GM12878 (cell line): ENCODE data around the gene ABCD2. TPM values are rescaled to one million over a fixed set of nuclear protein-coding genes. Genes with fewer than 3 reads are reported as not detected.

Experiments used
- ATAC-seq: fragments of 200-7000 bp; cut with Tn5 transposase; 3 replicates; pipeline ENCODE4 v1.9.1; 2020; ENCODE audit warnings: mild to moderate bottlenecking, moderate library complexity
- BruUV-seq: library from RNA; stranded (reverse); fragments of 400-500 nt; replicated peaks from 2 replicates; lab custom pipeline; 2021; lab: Mats Ljungman, UMichigan
- CTCF ChIA-PET: fragments of 300-600 bp; sonication (Branson Sonifier 250); formaldehyde crosslinking; extraction: SDS; loops from one replicate; lab custom pipeline; 2021; ENCODE audit warnings: inconsistent platforms; lab: Yijun Ruan, JAX
- POLR2A ChIA-PET: fragments of 350-600 bp; formaldehyde crosslinking; extraction: SDS; loops from one replicate; lab custom pipeline; 2021; ENCODE audit warnings: inconsistent platforms; lab: Charles Lee
- RAD21 ChIA-PET: fragments of 300-600 bp; sonication (Branson Sonifier 250); formaldehyde crosslinking; loops from one replicate; lab custom pipeline; 2023; ENCODE audit warnings: antibody characterized with exemption; ENCODE audit not compliant: unreplicated experiment; lab: Charles Lee
- SMC1A ChIA-PET: fragments of 300-600 bp; sonication (Branson Sonifier 250); formaldehyde crosslinking; loops from one replicate; lab custom pipeline; 2023; ENCODE audit not compliant: unreplicated experiment, uncharacterized antibody; lab: Charles Lee
- DNase-seq: peaks from one replicate; pipeline ENCODE4 v3.0.0-alpha.2; 2011; ENCODE audit warnings: low read depth, low spot score
- FAIRE-seq: peaks from 3 replicates; lab custom pipeline; 2011; peaks lifted over from hg19 to GRCh38; lab: Jason Lieb, UNC
- H2AFZ ChIP-seq: 2 replicates; pipeline ENCODE4 v1.6.0; 2011; ENCODE audit warnings: low read depth, low read length, control low read depth; ENCODE audit not compliant: control insufficient read depth
- H3K27ac ChIP-seq: 2 replicates; pipeline ENCODE4 v1.5.1; 2011; ENCODE audit warnings: control low read depth; ENCODE audit not compliant: control insufficient read depth, insufficient read depth
- H3K27me3 ChIP-seq, 2 experiments: replicated peaks in 1 of 2; 2 replicates each; pipeline versions ENCODE4 v1.6.0 to v1.6.1; 2011; ENCODE audit warnings: low read length in 1 of 2; ENCODE audit not compliant: control insufficient read depth in 2 of 2, insufficient read depth in 2 of 2
- H3K36me3 ChIP-seq, 2 experiments: 2 replicates each; pipeline ENCODE4 v1.5.1; 2011; ENCODE audit warnings: low read length in 1 of 2; ENCODE audit not compliant: control insufficient read depth in 2 of 2, insufficient read depth in 2 of 2
- H3K4me1 ChIP-seq: 2 replicates; pipeline ENCODE4 v1.6.1; 2011; ENCODE audit warnings: mild to moderate bottlenecking, low read length, moderate library complexity, mixed read lengths; ENCODE audit not compliant: control insufficient read depth, insufficient read depth
- H3K4me2 ChIP-seq: 2 replicates; pipeline ENCODE4 v1.6.0; 2011; ENCODE audit warnings: control low read depth; ENCODE audit not compliant: control insufficient read depth, insufficient read depth
- H3K4me3 ChIP-seq: fragments of 200-600 bp; sonication (generic); 2 replicates; pipeline ENCODE4 v1.5.1; 2016
- H3K79me2 ChIP-seq: 2 replicates; pipeline ENCODE4 v1.6.0; 2011; ENCODE audit warnings: low read length; ENCODE audit not compliant: control insufficient read depth, insufficient read depth
- H3K9ac ChIP-seq: 2 replicates; pipeline ENCODE4 v1.8.0; 2011; ENCODE audit warnings: low read length, control low read depth, mixed read lengths; ENCODE audit not compliant: control insufficient read depth, insufficient read depth
- H3K9me3 ChIP-seq: replicated peaks from 3 replicates; pipeline ENCODE4 v1.5.1; 2011; ENCODE audit warnings: mild to moderate bottlenecking, low read length; ENCODE audit not compliant: control insufficient read depth, insufficient read depth
- H4K20me1 ChIP-seq: 2 replicates; pipeline ENCODE4 v1.6.0; 2011; ENCODE audit not compliant: control insufficient read depth, insufficient read depth
- EGR1 ChIP-seq, 2 experiments: IDR thresholded peaks; 1 replicate in 1 of 2; 2 replicates in 1 of 2; pipeline ENCODE4 v1.6.1; 2011 to 2012; ENCODE audit warnings: low read depth in 2 of 2, low read length in 2 of 2, borderline replicate concordance in 1 of 2, mild to moderate bottlenecking in 1 of 2, moderate library complexity in 1 of 2
- EP300 ChIP-seq, 2 experiments: fragments of 150-350 bp in 1 of 2; IDR thresholded peaks; 2 replicates each; pipeline ENCODE4 v1.6.1; 2011 to 2012; ENCODE audit warnings: low read depth in 2 of 2, low read length in 2 of 2, borderline replicate concordance in 1 of 2, improper control_type of control experiment in 1 of 2, inconsistent platforms in 1 of 2; ENCODE audit not compliant: control insufficient read depth in 1 of 2
- ETV6 ChIP-seq, 2 experiments: fragments of 450-650 bp in 1 of 2; IDR thresholded peaks in 1 of 2; conservative IDR thresholded peaks in 1 of 2; 2 replicates each; pipeline ENCODE4 v1.6.1; 2014; ENCODE audit warnings: antibody characterized with exemption in 1 of 2, borderline replicate concordance in 1 of 2, low read depth in 1 of 2, mild to moderate bottlenecking in 1 of 2, moderate library complexity in 1 of 2
- GABPA ChIP-seq: IDR thresholded peaks from 2 replicates; pipeline ENCODE4 v1.6.1; 2014; ENCODE audit warnings: antibody characterized with exemption, low read depth, mild to moderate bottlenecking, inconsistent platforms
- IRF3 ChIP-seq: fragments of 450-650 bp; IDR thresholded peaks from 2 replicates; pipeline ENCODE4 v1.6.1; 2014; ENCODE audit warnings: mild to moderate bottlenecking
- POLR2AphosphoS5 ChIP-seq: IDR thresholded peaks from 2 replicates; pipeline ENCODE4 v1.6.1; 2011; ENCODE audit warnings: mild to moderate bottlenecking, low read length, inconsistent platforms
- SIX5 ChIP-seq: IDR thresholded peaks from 2 replicates; pipeline ENCODE4 v1.6.1; 2011; ENCODE audit warnings: mild to moderate bottlenecking, low read depth, low read length, moderate library complexity; ENCODE audit not compliant: severe bottlenecking
- SMAD5 ChIP-seq: IDR thresholded peaks from 2 replicates; pipeline ENCODE4 v1.6.1; 2016; ENCODE audit warnings: antibody characterized with exemption, low read depth
- SRF ChIP-seq, 2 experiments: IDR thresholded peaks; 2 replicates each; pipeline ENCODE4 v1.6.1; 2011; ENCODE audit warnings: low read depth in 2 of 2, low read length in 2 of 2, mild to moderate bottlenecking in 1 of 2, moderate library complexity in 1 of 2
- STAT1 ChIP-seq: fragments of 450-650 bp; conservative IDR thresholded peaks from 2 replicates; pipeline ENCODE4 v1.6.1; 2014; ENCODE audit warnings: antibody characterized with exemption, mild to moderate bottlenecking
- SUPT20H ChIP-seq: IDR thresholded peaks from 2 replicates; pipeline ENCODE4 v1.6.1; 2011; ENCODE audit warnings: low read depth, mild to moderate bottlenecking, low read length, moderate library complexity, borderline replicate concordance; ENCODE audit not compliant: control insufficient read depth
- TARDBP ChIP-seq: IDR thresholded peaks from 2 replicates; pipeline ENCODE4 v1.6.1; 2016; ENCODE audit warnings: borderline replicate concordance
- WRNIP1 ChIP-seq: IDR thresholded peaks from 2 replicates; pipeline ENCODE4 v1.6.1; 2011; ENCODE audit warnings: low read depth, low read length, improper control_type of control experiment, borderline replicate concordance
- YY1 ChIP-seq: IDR thresholded peaks from 2 replicates; pipeline ENCODE4 v1.6.1; 2011; ENCODE audit warnings: low read depth, mild to moderate bottlenecking, low read length
- ZNF217 ChIP-seq: fragments of 450-650 bp; IDR thresholded peaks from 2 replicates; pipeline ENCODE4 v1.6.1; 2017; ENCODE audit warnings: antibody characterized with exemption, mild to moderate bottlenecking
- WGBS: methylation state at CpG from one replicate; pipeline ENCODE4 v1.1.6; 2016; ENCODE audit warnings: low lambda C conversion rate; ENCODE audit not compliant: insufficient replicate concordance, insufficient coverage; ENCODE audit errors: missing lambda C conversion rate; 5-methylcytosine and 5-hydroxymethylcytosine counted together
- in situ Hi-C: fragments of 300-500 bp; cut with MboI; formaldehyde crosslinking; loops from 9 replicates; pipeline ENCODE4 v1.14.3; 2018; ENCODE audit warnings: mixed read lengths
- intact Hi-C: fragments of 100-400 bp; cut with micrococcal nuclease; formaldehyde crosslinking; loops from one replicate; pipeline ENCODE4 v1.14.2; 2022; ENCODE audit not compliant: unreplicated experiment
- polyA plus RNA-seq, 11 experiments: library from polyadenylated mRNA; depleted of rRNA in 4 of 11; unstranded in 6 of 11; stranded (reverse) in 5 of 11; fragments of >200 nt; fragmentation: Nextera tagmentation in 4 of 11; fragmentation: Illumina TruSeq in 1 of 11; extraction: Ambion mirVana in 4 of 11; extraction: Trizol in 1 of 11; gene quantifications; 1 replicate in 1 of 11; 2 replicates in 10 of 11; pipeline versions ENCODE4 v1.2.1 to v1.2.3, GENCODE V29; 2011 to 2016; ENCODE audit warnings: inconsistent platforms in 2 of 11, missing spikeins in 2 of 11, low read depth in 1 of 11
- total RNA-seq, 4 experiments: library from RNA; depleted of rRNA in 3 of 4; stranded (reverse); fragments of >200 nt in 3 of 4; fragmentation: Illumina TruSeq in 1 of 4; extraction: Trizol in 1 of 4; gene quantifications; 2 replicates each; pipeline versions ENCODE4 v1.2.1 to v1.2.3, GENCODE V29; 2013 to 2021
- TF ChIP-seq, protein P1 (sequence below): fragments of 450-650 bp; IDR thresholded peaks from 2 replicates; pipeline ENCODE4 v1.6.1; 2017; ENCODE audit warnings: antibody characterized with exemption, mild to moderate bottlenecking, moderate library complexity

The ABCD2 gene
- total and polyA plus RNA-seq, 10 of the 15 experiments (the other 5 are each of a cell fraction or from before 2014, with no cell fraction given): 4.4 to 16.2 (median 7.5) TPM

DNA sequence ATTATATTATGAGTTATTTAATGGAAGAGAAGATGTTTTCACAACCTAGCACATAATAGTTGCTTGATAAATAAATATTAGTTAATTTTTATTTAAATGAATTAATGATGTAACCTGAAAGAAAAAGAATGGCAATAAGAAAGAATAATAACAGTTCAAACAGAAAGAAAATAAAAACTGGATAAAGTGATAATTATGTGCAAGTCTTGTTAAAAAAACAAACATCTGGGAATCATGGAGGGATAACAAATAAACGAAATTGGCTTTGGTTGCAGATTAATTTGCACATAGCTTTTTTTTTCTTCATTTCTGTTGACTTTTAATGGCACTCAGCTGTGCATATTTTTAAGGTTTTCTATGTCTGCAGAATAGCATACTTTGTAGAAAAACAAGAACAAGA is 23.4 kb upstream of the ABCD2 start:
- Histone ChIP-seq H3K4me2 (no peak overlapping the region), H3K27ac (no peak overlapping the region), H3K27me3 (no peaks in the 10 kb centered on the region), H3K4me3 (no peak overlapping the region), H2AFZ (no peak overlapping the region), H3K9ac (no peak overlapping the region), H3K9me3 (no peaks in the 10 kb centered on the region), H4K20me1 (no peaks in the 10 kb centered on the region), H3K4me1 (no peaks in the 10 kb centered on the region), H3K36me3 (no peaks in the 10 kb centered on the region), H3K79me2 (no peaks in the 10 kb centered on the region)
- ChIA-PET POLR2A (interaction anchor here (0.8 kb wide), 1 partner anchor 429 kb away, joined by 3 read pairs; no protein-coding TSS in a partner anchor), RAD21 (no interaction called here), SMC1A (no interaction called here), CTCF (interaction anchor here (1.0 kb wide), 1 partner anchor 14 kb away, joined by 3 read pairs; no protein-coding TSS in a partner anchor)
- in situ Hi-C loops: no loop called here
- BruUV-seq: no TSS peak
- ATAC-seq: no peak
- FAIRE-seq: no peak
- TF ChIP-seq ETV6 (conservative IDR thresholded peaks at IDR 0.05 in 1 of 2, IDR thresholded peaks at IDR 0.05 in 1 of 2; ENCODE audit: borderline replicate concordance in 1 of 2, low read depth in 1 of 2) (no peak), ZNF217 (no peak), GABPA (no peak), IRF3 (no peak), SIX5 (no peak), SUPT20H (no peak), WRNIP1 (no peak), YY1 (no peak), POLR2AphosphoS5 (no peak), SRF (IDR thresholded peaks at IDR 0.05; ENCODE audit: low read depth in 2 of 2, low read length in 2 of 2) (no peak), STAT1 (no peak), SMAD5 (no peak), EP300 (IDR thresholded peaks at IDR 0.05; ENCODE audit: borderline replicate concordance in 1 of 2, control insufficient read depth in 1 of 2, low read depth in 2 of 2, low read length in 2 of 2) (no peak), EGR1 (IDR thresholded peaks at IDR 0.05; ENCODE audit: borderline replicate concordance in 1 of 2, low read depth in 2 of 2, low read length in 2 of 2) (no peak), TARDBP (no peak)
- TF ChIP-seq, protein P1, sequence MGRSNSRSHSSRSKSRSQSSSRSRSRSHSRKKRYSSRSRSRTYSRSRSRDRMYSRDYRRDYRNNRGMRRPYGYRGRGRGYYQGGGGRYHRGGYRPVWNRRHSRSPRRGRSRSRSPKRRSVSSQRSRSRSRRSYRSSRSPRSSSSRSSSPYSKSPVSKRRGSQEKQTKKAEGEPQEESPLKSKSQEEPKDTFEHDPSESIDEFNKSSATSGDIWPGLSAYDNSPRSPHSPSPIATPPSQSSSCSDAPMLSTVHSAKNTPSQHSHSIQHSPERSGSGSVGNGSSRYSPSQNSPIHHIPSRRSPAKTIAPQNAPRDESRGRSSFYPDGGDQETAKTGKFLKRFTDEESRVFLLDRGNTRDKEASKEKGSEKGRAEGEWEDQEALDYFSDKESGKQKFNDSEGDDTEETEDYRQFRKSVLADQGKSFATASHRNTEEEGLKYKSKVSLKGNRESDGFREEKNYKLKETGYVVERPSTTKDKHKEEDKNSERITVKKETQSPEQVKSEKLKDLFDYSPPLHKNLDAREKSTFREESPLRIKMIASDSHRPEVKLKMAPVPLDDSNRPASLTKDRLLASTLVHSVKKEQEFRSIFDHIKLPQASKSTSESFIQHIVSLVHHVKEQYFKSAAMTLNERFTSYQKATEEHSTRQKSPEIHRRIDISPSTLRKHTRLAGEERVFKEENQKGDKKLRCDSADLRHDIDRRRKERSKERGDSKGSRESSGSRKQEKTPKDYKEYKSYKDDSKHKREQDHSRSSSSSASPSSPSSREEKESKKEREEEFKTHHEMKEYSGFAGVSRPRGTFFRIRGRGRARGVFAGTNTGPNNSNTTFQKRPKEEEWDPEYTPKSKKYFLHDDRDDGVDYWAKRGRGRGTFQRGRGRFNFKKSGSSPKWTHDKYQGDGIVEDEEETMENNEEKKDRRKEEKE: no peak
- DNase-seq: no peak
- intact Hi-C loops: no loop called here
- WGBS: 37% methylated on average over 1 of the region's 1 CpG
